Liver (tissue), 9 donors: ENCODE measurements around the gene EPS8. TPM values are rescaled to one million over a fixed set of nuclear protein-coding genes. Genes with fewer than 3 reads are reported as not detected.

ENCODE experiments used
- DNase-seq: peaks from one replicate; pipeline ENCODE4 v3.0.0-alpha.2; 2017; ENCODE audit warnings: low spot score
- H3K27ac ChIP-seq, 2 donors: one replicate each; pipeline ENCODE4 v1.7.0; 2013; ENCODE audit warnings: inconsistent platforms in 2 of 2, low read length in 2 of 2, control low read depth in 1 of 2, low read depth in 1 of 2, mild to moderate bottlenecking in 1 of 2
- H3K27me3 ChIP-seq, 4 donors: one replicate each; pipeline versions ENCODE4 v1.6.1 to v1.7.0; 2013; ENCODE audit warnings: low read length in 3 of 4, inconsistent platforms in 1 of 4, mild to moderate bottlenecking in 1 of 4, moderate library complexity in 1 of 4; ENCODE audit not compliant: control insufficient read depth in 4 of 4, insufficient read depth in 4 of 4
- H3K36me3 ChIP-seq, 4 donors: one replicate each; pipeline versions ENCODE4 v1.6.1 to v1.7.0; 2013; ENCODE audit warnings: low read length in 3 of 4, mild to moderate bottlenecking in 3 of 4, low read depth in 1 of 4, moderate library complexity in 1 of 4; ENCODE audit not compliant: control insufficient read depth in 4 of 4, insufficient read depth in 3 of 4
- H3K4me1 ChIP-seq, 4 donors: one replicate each; pipeline versions ENCODE4 v1.6.1 to v1.7.0; 2013; ENCODE audit warnings: low read length in 3 of 4, mild to moderate bottlenecking in 3 of 4, moderate library complexity in 1 of 4; ENCODE audit not compliant: control insufficient read depth in 4 of 4, insufficient read depth in 4 of 4
- H3K4me3 ChIP-seq, 3 donors: one replicate each; pipeline versions ENCODE4 v1.6.1 to v1.7.0; 2013; ENCODE audit warnings: low read length in 3 of 3, control low read depth in 1 of 3, low read depth in 1 of 3, mild to moderate bottlenecking in 1 of 3
- H3K9ac ChIP-seq, 2 donors: one replicate each; pipeline ENCODE4 v1.7.0; 2013; ENCODE audit warnings: low read length in 2 of 2, mild to moderate bottlenecking in 2 of 2, moderate library complexity in 2 of 2, control low read depth in 1 of 2, low read depth in 1 of 2
- H3K9me3 ChIP-seq, 4 donors: one replicate each; pipeline versions ENCODE4 v1.6.1 to v1.7.0; 2013; ENCODE audit warnings: low read length in 3 of 4; ENCODE audit not compliant: control insufficient read depth in 4 of 4
- ATF3 ChIP-seq: IDR thresholded peaks from 2 replicates; pipeline ENCODE4 v1.6.1; 2016; ENCODE audit warnings: antibody characterized with exemption
- CTCF ChIP-seq: fragments of 150-350 bp; IDR thresholded peaks from 2 replicates; pipeline ENCODE4 v1.5.1; 2017; ENCODE audit warnings: improper control_type of control experiment, low read depth, low read length; ENCODE audit not compliant: missing input control
- EGR1 ChIP-seq, 2 donors: IDR thresholded peaks; 2 replicates each; pipeline ENCODE4 v1.6.1; 2016 to 2018; ENCODE audit warnings: antibody characterized with exemption in 2 of 2, low read depth in 2 of 2
- FOXA1 ChIP-seq: IDR thresholded peaks from 2 replicates; pipeline ENCODE4 v1.6.1; 2016; ENCODE audit warnings: antibody characterized with exemption
- FOXA2 ChIP-seq: IDR thresholded peaks from 2 replicates; pipeline ENCODE4 v1.6.1; 2016; ENCODE audit warnings: antibody characterized with exemption
- GABPA ChIP-seq, 2 donors: IDR thresholded peaks in 1 of 2; conservative IDR thresholded peaks in 1 of 2; 2 replicates each; pipeline ENCODE4 v1.6.1; 2016; ENCODE audit warnings: antibody characterized with exemption in 2 of 2, mild to moderate bottlenecking in 1 of 2, moderate library complexity in 1 of 2
- HNF4A ChIP-seq, 2 donors: conservative IDR thresholded peaks; 2 replicates each; pipeline ENCODE4 v1.6.1; 2016; ENCODE audit warnings: antibody characterized with exemption in 2 of 2, mild to moderate bottlenecking in 2 of 2
- HNF4G ChIP-seq: IDR thresholded peaks from 2 replicates; pipeline ENCODE4 v1.6.1; 2016; ENCODE audit warnings: antibody characterized with exemption
- JUND ChIP-seq, 2 donors: IDR thresholded peaks; 2 replicates each; pipeline ENCODE4 v1.6.1; 2016; ENCODE audit warnings: antibody characterized with exemption in 2 of 2
- NR2F2 ChIP-seq: IDR thresholded peaks from 2 replicates; pipeline ENCODE4 v1.6.1; 2016; ENCODE audit warnings: antibody characterized with exemption
- RAD21 ChIP-seq, 2 donors: IDR thresholded peaks; 2 replicates each; pipeline ENCODE4 v1.6.1; 2016; ENCODE audit warnings: antibody characterized with exemption in 2 of 2, mild to moderate bottlenecking in 2 of 2
- REST ChIP-seq: IDR thresholded peaks from 2 replicates; pipeline ENCODE4 v1.6.1; 2016; ENCODE audit warnings: antibody characterized with exemption, mild to moderate bottlenecking
- TAF1 ChIP-seq: conservative IDR thresholded peaks from 2 replicates; pipeline ENCODE4 v1.6.1; 2016; ENCODE audit warnings: antibody characterized with exemption, mild to moderate bottlenecking
- YY1 ChIP-seq: IDR thresholded peaks from 2 replicates; pipeline ENCODE4 v1.6.1; 2016; ENCODE audit warnings: antibody characterized with exemption, mild to moderate bottlenecking
- ZBTB33 ChIP-seq: IDR thresholded peaks from 2 replicates; pipeline ENCODE4 v1.6.1; 2016; ENCODE audit warnings: antibody characterized with exemption
- WGBS: extraction: QIAGEN DNeasy Blood & Tissue Kit; methylation state at CpG from one replicate; pipeline ENCODE4 v1.1.7; 2013; 5-methylcytosine and 5-hydroxymethylcytosine counted together
- polyA plus RNA-seq, 2 donors: library from polyadenylated mRNA; stranded (reverse) in 1 of 2; unstranded in 1 of 2; fragments of 200-250 nt in 1 of 2; fragments of >200 nt in 1 of 2; fragmentation: Nextera tagmentation in 1 of 2; extraction: Ambion mirVana in 1 of 2; gene quantifications; one replicate each; pipeline versions ENCODE4 v1.2.1 to v1.2.3, GENCODE V29; 2013 to 2015
- total RNA-seq, 2 donors: library from RNA; depleted of rRNA; stranded (reverse); fragments of >200 nt; gene quantifications; one replicate each; pipeline ENCODE4 v1.2.3, GENCODE V29; 2014
- donor health status: healthy.
- donor health status: healthy.
- donor health status: healthy.
- donor health status: healthy.
- donor health status: healthy.

Gene EPS8
- total and polyA plus RNA-seq, 4 donors, result 13.7 to 40.2 (median 15.0) TPM

GRCh38 chr12:15584366-15585041, 204.7 kb downstream of the EPS8 start:
- H3K9ac ChIP-seq, result no peak overlapping the region
- no peak for DNase-seq
- no peaks in the 10 kb centered on the region for H3K9me3 ChIP-seq
- WGBS, result 30% methylated on average over 3 of the region's 3 CpGs
- no peaks in the 10 kb centered on the region for H3K4me1 ChIP-seq
- no peaks in the 10 kb centered on the region for H3K36me3 ChIP-seq
- H3K27me3 ChIP-seq, result no peaks in the 10 kb centered on the region
- TF ChIP-seq GABPA (IDR thresholded peaks at IDR 0.05 in 1 of 2, conservative IDR thresholded peaks at IDR 0.05 in 1 of 2) (no peak), HNF4A (conservative IDR thresholded peaks at IDR 0.05) (no peak), YY1 (no peak), HNF4G (no peak), CTCF (peak; percentile 47), ATF3 (no peak), RAD21 (IDR thresholded peaks at IDR 0.05) (peak; percentile 75 to 78), JUND (IDR thresholded peaks at IDR 0.05) (no peak), FOXA1 (no peak)
- no peak overlapping the region for H3K27ac ChIP-seq
- no peak overlapping the region for H3K4me3 ChIP-seq

GRCh38 chr12:15583804-15584203, 205.4 kb downstream of the EPS8 start:
- Histone ChIP-seq H3K27me3 (no peaks in the 10 kb centered on the region), H3K36me3 (no peaks in the 10 kb centered on the region), H3K27ac (no peak overlapping the region), H3K9ac (no peak overlapping the region), H3K4me1 (no peaks in the 10 kb centered on the region), H3K4me3 (no peak overlapping the region), H3K9me3 (no peaks in the 10 kb centered on the region)
- WGBS, result 73% methylated on average over 7 of the region's 7 CpGs
- DNase-seq, result no peak
- TF ChIP-seq EGR1 (IDR thresholded peaks at IDR 0.05; ENCODE audit: low read depth in 2 of 2), result no peak
- no peak for TF ChIP-seq YY1
- no peak for TF ChIP-seq FOXA1
- no peak for TF ChIP-seq ATF3
- TF ChIP-seq REST, result no peak
- no peak for TF ChIP-seq RAD21 (IDR thresholded peaks at IDR 0.05)
- TF ChIP-seq TAF1, result no peak
- TF ChIP-seq HNF4G, result no peak
- TF ChIP-seq FOXA2, result no peak
- no peak for TF ChIP-seq GABPA (IDR thresholded peaks at IDR 0.05 in 1 of 2, conservative IDR thresholded peaks at IDR 0.05 in 1 of 2)
- no peak for TF ChIP-seq ZBTB33
- TF ChIP-seq NR2F2, result no peak
- TF ChIP-seq JUND (IDR thresholded peaks at IDR 0.05), result no peak
